ENCODE data around the gene RMDN3.
A peak's percentile ranks its signal among the peaks of the same experiment; 100 is the strongest.

Gene RMDN3
- total RNA-seq = 40.2 to 121 (median 68.3) reads per million in 17 experiments

- DNase-seq = peak; percentile 97 to 99 (median 98)
Measured at GRCh38 chr15:40754883-40755811, at the start of gene RMDN3. Gene RMDN3 (minus strand): TSS chr15:40755254. CDS start chr15:40754783, 471 bp downstream.

- no peak for DNase-seq
Measured at GRCh38 chr15:40803688-40804087, 48.6 kb upstream of the RMDN3 start.

GRCh38 chr15:40803076-40803475 lies 48.0 kb upstream of the RMDN3 start:
- DNase-seq = no peak

- DNase-seq = no peak
Measured at GRCh38 chr15:40799523-40799922, 44.5 kb upstream of the RMDN3 start.

GRCh38 chr15:40796512-40796911 lies 41.5 kb upstream of the RMDN3 start:
- DNase-seq = peak; percentile 40 to 68 (median 54)

- DNase-seq = no peak
Measured at GRCh38 chr15:40796041-40796440, 41.0 kb upstream of the RMDN3 start.

- peak; percentile 41 to 54 (median 49) for DNase-seq
Measured at GRCh38 chr15:40793216-40793989, 38.3 kb upstream of the RMDN3 start.

- DNase-seq = no peak
Measured at GRCh38 chr15:40792394-40792793, 37.3 kb upstream of the RMDN3 start.

GRCh38 chr15:40790718-40791117 lies 35.7 kb upstream of the RMDN3 start:
- DNase-seq = no peak

GRCh38 chr15:40789999-40790398 lies 34.9 kb upstream of the RMDN3 start:
- no peak for DNase-seq

- no peak for DNase-seq
Measured at GRCh38 chr15:40789119-40789518, 34.1 kb upstream of the RMDN3 start.

GRCh38 chr15:40787991-40788390 lies 32.9 kb upstream of the RMDN3 start:
- DNase-seq = no peak

GRCh38 chr15:40787344-40787841 lies 32.3 kb upstream of the RMDN3 start:
- DNase-seq = peak; percentile 37 to 55 (median 50)

- no peak for DNase-seq
Measured at GRCh38 chr15:40785814-40786213, 30.8 kb upstream of the RMDN3 start.

- DNase-seq = no peak
Measured at GRCh38 chr15:40785164-40785563, 30.1 kb upstream of the RMDN3 start.

GRCh38 chr15:40782609-40783227 lies 27.7 kb upstream of the RMDN3 start:
- peak; percentile 52 to 79 (median 68) for DNase-seq

GRCh38 chr15:40776537-40777141 lies 21.6 kb upstream of the RMDN3 start:
- DNase-seq = peak; percentile 63 to 83 (median 80)

GRCh38 chr15:40775740-40776536 lies 20.9 kb upstream of the RMDN3 start:
- DNase-seq = no peak

GRCh38 chr15:40775007-40775406 lies 20.0 kb upstream of the RMDN3 start:
- DNase-seq = no peak

- DNase-seq = no peak
Measured at GRCh38 chr15:40773902-40774301, 18.8 kb upstream of the RMDN3 start.

- no peak for DNase-seq
Measured at GRCh38 chr15:40773496-40773895, 18.4 kb upstream of the RMDN3 start.

Data from suppressor macrophage (primary cell).